ENCODE data around the gene CDH4. TPM values are rescaled to one million over a fixed set of nuclear protein-coding genes. Genes with fewer than 3 reads are reported as not detected.

Gene CDH4
- total RNA-seq, 2 donors from 2014 or later, result not detected

- Histone ChIP-seq H3K36me3 (no peaks in the 10 kb centered on the region), H3K4me1 (ENCODE audit: control insufficient read depth in 1 of 2, low read depth in 2 of 2) (no peaks in the 10 kb centered on the region), H3K27ac (no peak overlapping the region), H3K4me3 (no peak overlapping the region), H3K9me3 (no peaks in the 10 kb centered on the region), H3K27me3 (replicated peaks; ENCODE audit: insufficient read depth) (no peaks in the 10 kb centered on the region)
- ATAC-seq (ENCODE audit: insufficient number of reproducible peaks, low FRiP score, low read depth), result no peak
- TF ChIP-seq CTCF (IDR thresholded peaks at IDR 0.05), result no peak
- no peak for DNase-seq (ENCODE audit: low spot score)
Measured at GRCh38 chr20:61515922-61516321, 263.9 kb downstream of the CDH4 start.

- no peak for TF ChIP-seq CTCF (IDR thresholded peaks at IDR 0.05)
- Histone ChIP-seq H3K4me1 (ENCODE audit: control insufficient read depth in 1 of 2, low read depth in 2 of 2) (no peaks in the 10 kb centered on the region), H3K36me3 (no peaks in the 10 kb centered on the region), H3K27me3 (replicated peaks; ENCODE audit: insufficient read depth) (no peaks in the 10 kb centered on the region), H3K4me3 (no peak overlapping the region), H3K9me3 (no peaks in the 10 kb centered on the region), H3K27ac (no peak overlapping the region)
- DNase-seq (ENCODE audit: low spot score) (no peak), ATAC-seq (ENCODE audit: insufficient number of reproducible peaks, low FRiP score, low read depth) (no peak)
Measured at GRCh38 chr20:61516346-61517208, 264.5 kb downstream of the CDH4 start.

GRCh38 chr20:61517419-61517818, 265.4 kb downstream of the CDH4 start:
- DNase-seq (ENCODE audit: low spot score) (no peak), ATAC-seq (ENCODE audit: insufficient number of reproducible peaks, low FRiP score, low read depth) (no peak)
- no peak overlapping the region for H3K27ac ChIP-seq
- no peak overlapping the region for H3K4me3 ChIP-seq
- H3K36me3 ChIP-seq, result no peaks in the 10 kb centered on the region
- H3K4me1 ChIP-seq (ENCODE audit: control insufficient read depth in 1 of 2, low read depth in 2 of 2), result no peaks in the 10 kb centered on the region
- H3K9me3 ChIP-seq, result no peaks in the 10 kb centered on the region
- no peaks in the 10 kb centered on the region for H3K27me3 ChIP-seq (replicated peaks; ENCODE audit: insufficient read depth)
- no peak for TF ChIP-seq CTCF (IDR thresholded peaks at IDR 0.05)

GRCh38 chr20:61518424-61518951, 266.4 kb downstream of the CDH4 start:
- ATAC-seq (ENCODE audit: insufficient number of reproducible peaks, low FRiP score, low read depth), result no peak
- no peak overlapping the region for H3K4me3 ChIP-seq
- no peaks in the 10 kb centered on the region for H3K9me3 ChIP-seq
- no peaks in the 10 kb centered on the region for H3K4me1 ChIP-seq (ENCODE audit: control insufficient read depth in 1 of 2, low read depth in 2 of 2)
- no peak for DNase-seq (ENCODE audit: low spot score)
- no peaks in the 10 kb centered on the region for H3K36me3 ChIP-seq
- no peaks in the 10 kb centered on the region for H3K27me3 ChIP-seq (replicated peaks; ENCODE audit: insufficient read depth)
- no peak overlapping the region for H3K27ac ChIP-seq
- no peak for TF ChIP-seq CTCF (IDR thresholded peaks at IDR 0.05)

- H3K4me1 ChIP-seq (ENCODE audit: control insufficient read depth in 1 of 2, low read depth in 2 of 2), result no peaks in the 10 kb centered on the region
- no peaks in the 10 kb centered on the region for H3K27me3 ChIP-seq (replicated peaks; ENCODE audit: insufficient read depth)
- no peak for ATAC-seq (ENCODE audit: insufficient number of reproducible peaks, low FRiP score, low read depth)
- H3K36me3 ChIP-seq, result no peaks in the 10 kb centered on the region
- TF ChIP-seq CTCF (IDR thresholded peaks at IDR 0.05), result no peak
- H3K27ac ChIP-seq, result no peak overlapping the region
- H3K9me3 ChIP-seq, result no peaks in the 10 kb centered on the region
- DNase-seq (ENCODE audit: low spot score), result no peak
- H3K4me3 ChIP-seq, result no peak overlapping the region
Measured at GRCh38 chr20:61519488-61519887, 267.4 kb downstream of the CDH4 start.
